Muscle of back (tissue), 11 donors: ENCODE data around the gene TMEM121. TPM values are rescaled to one million over a fixed set of nuclear protein-coding genes. Genes with fewer than 3 reads are reported as not detected.
"Not testable (repeated sequence)": the region's sequence is repeated elsewhere in the genome, so short reads cannot be mapped to it uniquely, and the experiment has no call there.

Source experiments
- DNase-seq, 3 donors: peaks; one replicate each; pipeline versions ENCODE4 v3.0.0 to v3.0.0-alpha.2; 2013
- polyA plus RNA-seq, 10 donors: library from polyadenylated mRNA; unstranded; fragments of 120-200 nt; gene quantifications; one replicate each; pipeline ENCODE4 v1.2.1, GENCODE V29; 2013; ENCODE audit not compliant: insufficient read length in 10 of 10

The TMEM121 gene
- polyA plus RNA-seq, 10 donors = 1.0 to 3.7 (median 2.1) TPM

GRCh38 chr14:105540811-105541210 lies 14.4 kb downstream of the TMEM121 start:
- no peak for DNase-seq

- no peak for DNase-seq
Observed at GRCh38 chr14:105541218-105541875, 15.0 kb downstream of the TMEM121 start.

GRCh38 chr14:105545676-105546075 lies 19.3 kb downstream of the TMEM121 start:
- not testable (repeated sequence) for DNase-seq

- DNase-seq = not testable (repeated sequence)
Observed at GRCh38 chr14:105546410-105546809, 20.0 kb downstream of the TMEM121 start.

GRCh38 chr14:105547072-105547471 lies 20.7 kb downstream of the TMEM121 start:
- not testable (repeated sequence) for DNase-seq

- DNase-seq = no peak
Observed at GRCh38 chr14:105547741-105548169, 21.4 kb downstream of the TMEM121 start.

GRCh38 chr14:105549481-105549880 lies 23.1 kb downstream of the TMEM121 start:
- DNase-seq = no peak

- no peak for DNase-seq
Observed at GRCh38 chr14:105554022-105554421, 27.6 kb downstream of the TMEM121 start.

- DNase-seq = no peak
Observed at GRCh38 chr14:105554523-105554922, 28.1 kb downstream of the TMEM121 start.

- not testable (repeated sequence) for DNase-seq
Observed at GRCh38 chr14:105557671-105558070, 31.3 kb downstream of the TMEM121 start.

GRCh38 chr14:105558449-105559154 lies 32.2 kb downstream of the TMEM121 start:
- DNase-seq = not testable (repeated sequence)

GRCh38 chr14:105559384-105560047 lies 33.1 kb downstream of the TMEM121 start:
- not testable (repeated sequence) for DNase-seq

- DNase-seq = not testable (repeated sequence)
Observed at GRCh38 chr14:105560048-105560669, 33.8 kb downstream of the TMEM121 start.

- not testable (repeated sequence) for DNase-seq
Observed at GRCh38 chr14:105561345-105561744, 35.0 kb downstream of the TMEM121 start.

GRCh38 chr14:105562713-105563346 lies 36.4 kb downstream of the TMEM121 start:
- no peak for DNase-seq

GRCh38 chr14:105563347-105563737 lies 37.0 kb downstream of the TMEM121 start:
- no peak for DNase-seq

- DNase-seq = not testable (repeated sequence)
Observed at GRCh38 chr14:105564536-105564935, 38.2 kb downstream of the TMEM121 start.

GRCh38 chr14:105565185-105565919 lies 39.0 kb downstream of the TMEM121 start:
- DNase-seq = not testable (repeated sequence)

- DNase-seq = not testable (repeated sequence)
Observed at GRCh38 chr14:105566248-105567163, 40.1 kb downstream of the TMEM121 start.
